Neural cell (in vitro differentiated cells): ENCODE results near the gene SPTBN2. TPM values are rescaled to one million over a fixed set of nuclear protein-coding genes. Genes with fewer than 3 reads are reported as not detected.

ENCODE experiments used
- H2AFZ ChIP-seq: fragments of 200-600, 300-800 bp; sonication (generic), shearing (Covaris generic); 2 replicates; pipeline ENCODE4 v1.6.0; 2014; ENCODE audit warnings: low read depth, mild to moderate bottlenecking, antibody characterized with exemption, low read length, moderate library complexity
- H3F3A ChIP-seq: fragments of 200-600 bp; shearing (Covaris generic); 2 replicates; pipeline ENCODE4 v1.6.1; 2016; ENCODE audit warnings: mild to moderate bottlenecking, moderate library complexity, mixed read lengths, antibody characterized with exemption, low read length; ENCODE audit not compliant: insufficient read depth, poor library complexity, severe bottlenecking
- H3K27ac ChIP-seq: fragments of 200-600, 300-800 bp; sonication (generic), shearing (Covaris generic); 2 replicates; pipeline ENCODE4 v1.5.1; 2014; ENCODE audit warnings: mild to moderate bottlenecking, low read length, moderate library complexity
- H3K27me3 ChIP-seq: fragments of 300-800, 200-600 bp; sonication (generic), shearing (Covaris generic); 2 replicates; pipeline ENCODE4 v1.6.0; 2014; ENCODE audit warnings: mild to moderate bottlenecking, low read depth, low read length, moderate library complexity; ENCODE audit not compliant: insufficient read depth
- H3K36me3 ChIP-seq: fragments of 300-800, 200-600 bp; sonication (generic), shearing (Covaris generic); 2 replicates; pipeline ENCODE4 v1.5.1; 2014; ENCODE audit warnings: mild to moderate bottlenecking, antibody characterized with exemption, low read length, moderate library complexity; ENCODE audit not compliant: insufficient read depth
- H3K4me2 ChIP-seq: fragments of 300-800, 200-600 bp; sonication (generic), shearing (Covaris generic); 2 replicates; pipeline ENCODE4 v1.6.0; 2014; ENCODE audit warnings: mild to moderate bottlenecking, low read length
- H3K4me3 ChIP-seq: fragments of 300-800, 200-600 bp; sonication (generic), shearing (Covaris generic); 2 replicates; pipeline ENCODE4 v1.5.1; 2014; ENCODE audit warnings: mild to moderate bottlenecking, low read length, moderate library complexity
- H3K79me2 ChIP-seq: fragments of 200-600 bp; shearing (Covaris generic); replicated peaks from 2 replicates; pipeline ENCODE4 v1.6.0; 2014; ENCODE audit warnings: mild to moderate bottlenecking, low read length, moderate library complexity; ENCODE audit not compliant: insufficient read depth
- H3K9ac ChIP-seq: fragments of 300-800, 200-600 bp; sonication (generic), shearing (Covaris generic); 2 replicates; pipeline ENCODE4 v1.6.1; 2016; ENCODE audit warnings: mild to moderate bottlenecking, low read length, mixed read lengths
- H3K9me2 ChIP-seq: fragments of 200-600 bp; shearing (Covaris generic); 2 replicates; pipeline ENCODE4 v1.6.1; 2016; ENCODE audit warnings: mild to moderate bottlenecking, low read length, mixed read lengths; ENCODE audit not compliant: insufficient read depth
- H3K9me3 ChIP-seq: fragments of 200-600, 300-800 bp; sonication (generic), shearing (Covaris generic); 2 replicates; pipeline ENCODE4 v1.6.1; 2016; ENCODE audit warnings: mild to moderate bottlenecking, mixed run types, low read length, moderate library complexity, mixed read lengths
- H4K20me1 ChIP-seq: fragments of 200-600 bp; shearing (Covaris generic); 2 replicates; pipeline ENCODE4 v1.6.1; 2016; ENCODE audit warnings: mild to moderate bottlenecking, mixed run types; ENCODE audit not compliant: insufficient read depth
- CTCF ChIP-seq: fragments of 450-650 bp; IDR thresholded peaks from 2 replicates; pipeline ENCODE4 v1.5.1; 2014; ENCODE audit warnings: antibody characterized with exemption, mild to moderate bottlenecking, moderate library complexity; ENCODE audit not compliant: poor library complexity, severe bottlenecking
- EP300 ChIP-seq: fragments of 450-650 bp; conservative IDR thresholded peaks from 2 replicates; pipeline ENCODE4 v1.6.1; 2014; ENCODE audit warnings: antibody characterized with exemption, mild to moderate bottlenecking, moderate library complexity; ENCODE audit not compliant: poor library complexity, severe bottlenecking
- EZH2 ChIP-seq: fragments of 200-600, 300-800 bp; shearing (Covaris generic), sonication (generic); IDR thresholded peaks from 2 replicates; pipeline ENCODE4 v1.6.1; 2014; ENCODE audit warnings: antibody characterized with exemption, low read length, borderline replicate concordance, mild to moderate bottlenecking; ENCODE audit not compliant: insufficient read depth, poor library complexity, severe bottlenecking
- MXI1 ChIP-seq: fragments of 450-650 bp; conservative IDR thresholded peaks from 2 replicates; pipeline ENCODE4 v1.6.1; 2014; ENCODE audit warnings: antibody characterized with exemption, mild to moderate bottlenecking; ENCODE audit not compliant: poor library complexity, severe bottlenecking
- POLR2AphosphoS5 ChIP-seq: IDR thresholded peaks from 2 replicates; pipeline ENCODE4 v1.6.1; 2012
- RAD21 ChIP-seq: fragments of 450-650 bp; conservative IDR thresholded peaks from 2 replicates; pipeline ENCODE4 v1.6.1; 2014; ENCODE audit warnings: antibody characterized with exemption, mild to moderate bottlenecking, moderate library complexity
- REST ChIP-seq: IDR thresholded peaks from 2 replicates; pipeline ENCODE4 v1.6.1; 2012; ENCODE audit warnings: borderline replicate concordance
- SMC3 ChIP-seq: fragments of 450-650 bp; conservative IDR thresholded peaks from 2 replicates; pipeline ENCODE4 v1.6.1; 2014; ENCODE audit warnings: antibody characterized with exemption, mild to moderate bottlenecking, moderate library complexity; ENCODE audit not compliant: poor library complexity
- TAF1 ChIP-seq: IDR thresholded peaks from 2 replicates; pipeline ENCODE4 v1.6.1; 2012; ENCODE audit warnings: low read depth
- polyA plus RNA-seq: library from polyadenylated mRNA; depleted of rRNA; stranded (reverse); fragments of >200 nt; gene quantifications from 2 replicates; pipeline ENCODE4 v1.2.3, GENCODE V29; 2014

SPTBN2 gene
- polyA plus RNA-seq, 1 donor from 2014 or later = 159 TPM

DNA sequence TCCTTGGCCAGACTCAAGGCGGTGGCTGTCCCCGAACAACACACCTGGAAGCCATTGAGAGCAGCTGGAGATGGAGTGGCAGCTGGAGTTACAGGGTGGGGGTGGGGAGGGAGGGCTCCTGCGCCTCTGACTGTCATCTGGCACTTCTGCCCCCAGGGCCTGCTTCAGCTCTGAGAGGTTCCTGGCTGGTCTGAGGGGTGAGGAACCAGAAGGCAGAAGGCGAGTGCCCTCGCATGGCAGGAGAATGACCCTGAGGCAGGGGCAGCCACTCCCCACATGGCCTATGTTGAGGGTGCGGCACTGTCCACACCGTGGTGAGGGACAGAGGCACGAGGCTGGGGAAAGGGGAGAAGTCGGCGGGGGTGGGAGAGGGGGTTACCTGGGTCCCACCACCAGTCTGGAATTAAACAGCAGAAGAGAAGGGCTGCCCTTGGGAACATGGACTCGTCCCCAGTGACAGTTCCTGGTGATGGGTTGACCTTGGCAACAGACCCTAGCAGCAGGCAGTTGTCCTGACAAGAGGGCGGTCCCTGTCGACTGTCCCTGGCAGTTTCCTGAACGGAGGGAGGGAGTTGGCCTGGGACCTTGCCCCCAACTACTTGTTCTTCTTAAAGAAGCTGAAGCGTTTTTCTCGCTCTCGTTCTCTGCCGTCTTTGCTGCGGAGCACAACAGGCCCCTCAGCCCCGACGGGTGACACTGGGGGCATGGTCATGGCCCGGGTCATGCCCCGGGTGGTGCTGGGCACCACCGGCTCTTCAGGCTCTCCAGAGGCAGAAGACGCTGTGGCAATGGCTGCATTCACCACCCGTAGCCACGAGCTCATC is 43.5 kb downstream of the SPTBN2 start:
- Histone ChIP-seq H3K9me2 (no peaks in the 10 kb centered on the region), H3K9ac (no peak overlapping the region), H3K4me3 (no peak overlapping the region), H3K27ac (no peak overlapping the region), H2AFZ (no peak overlapping the region), H4K20me1 (no peaks in the 10 kb centered on the region), H3K9me3 (no peaks in the 10 kb centered on the region), H3K36me3 (no peaks in the 10 kb centered on the region), H3K79me2 (no peaks in the 10 kb centered on the region), H3K4me2 (no peak overlapping the region), H3F3A (no peaks in the 10 kb centered on the region), H3K27me3 (no peaks in the 10 kb centered on the region)
- TF ChIP-seq EZH2 = no peak
- TF ChIP-seq EP300 = no peak
- no peak for TF ChIP-seq SMC3
- no peak for TF ChIP-seq MXI1
- no peak for TF ChIP-seq TAF1
- TF ChIP-seq CTCF = no peak
- no peak for TF ChIP-seq RAD21
- no peak for TF ChIP-seq REST
- TF ChIP-seq POLR2AphosphoS5 = no peak

- H3K36me3 ChIP-seq = no peaks in the 10 kb centered on the region
- H3K27me3 ChIP-seq = no peaks in the 10 kb centered on the region
- no peak overlapping the region for H3K9ac ChIP-seq
- H3K79me2 ChIP-seq = no peaks in the 10 kb centered on the region
- H3K4me2 ChIP-seq = no peak overlapping the region
- H3K4me3 ChIP-seq = no peak overlapping the region
- H3F3A ChIP-seq = no peaks in the 10 kb centered on the region
- no peaks in the 10 kb centered on the region for H3K9me3 ChIP-seq
- no peak overlapping the region for H2AFZ ChIP-seq
- no peak for TF ChIP-seq EZH2
- TF ChIP-seq EP300 = no peak
- no peak for TF ChIP-seq POLR2AphosphoS5
- TF ChIP-seq CTCF = no peak
- TF ChIP-seq RAD21 = no peak
- H4K20me1 ChIP-seq = no peaks in the 10 kb centered on the region
- H3K27ac ChIP-seq = no peak overlapping the region
- no peaks in the 10 kb centered on the region for H3K9me2 ChIP-seq
These were observed 44.4 kb downstream of the SPTBN2 start for GRCh38 chr11:66684635-66685034.
